Measurements from ENCODE around the gene FAM170B. TPM values are rescaled to one million over a fixed set of nuclear protein-coding genes. Genes with fewer than 3 reads are reported as not detected.

Gene FAM170B
- total and polyA plus RNA-seq, 9 of the 15 experiments (the other 6 are each of a cell fraction or from before 2014, with no cell fraction given) = 0.11 to 0.21 TPM; not detected in 7

DNA sequence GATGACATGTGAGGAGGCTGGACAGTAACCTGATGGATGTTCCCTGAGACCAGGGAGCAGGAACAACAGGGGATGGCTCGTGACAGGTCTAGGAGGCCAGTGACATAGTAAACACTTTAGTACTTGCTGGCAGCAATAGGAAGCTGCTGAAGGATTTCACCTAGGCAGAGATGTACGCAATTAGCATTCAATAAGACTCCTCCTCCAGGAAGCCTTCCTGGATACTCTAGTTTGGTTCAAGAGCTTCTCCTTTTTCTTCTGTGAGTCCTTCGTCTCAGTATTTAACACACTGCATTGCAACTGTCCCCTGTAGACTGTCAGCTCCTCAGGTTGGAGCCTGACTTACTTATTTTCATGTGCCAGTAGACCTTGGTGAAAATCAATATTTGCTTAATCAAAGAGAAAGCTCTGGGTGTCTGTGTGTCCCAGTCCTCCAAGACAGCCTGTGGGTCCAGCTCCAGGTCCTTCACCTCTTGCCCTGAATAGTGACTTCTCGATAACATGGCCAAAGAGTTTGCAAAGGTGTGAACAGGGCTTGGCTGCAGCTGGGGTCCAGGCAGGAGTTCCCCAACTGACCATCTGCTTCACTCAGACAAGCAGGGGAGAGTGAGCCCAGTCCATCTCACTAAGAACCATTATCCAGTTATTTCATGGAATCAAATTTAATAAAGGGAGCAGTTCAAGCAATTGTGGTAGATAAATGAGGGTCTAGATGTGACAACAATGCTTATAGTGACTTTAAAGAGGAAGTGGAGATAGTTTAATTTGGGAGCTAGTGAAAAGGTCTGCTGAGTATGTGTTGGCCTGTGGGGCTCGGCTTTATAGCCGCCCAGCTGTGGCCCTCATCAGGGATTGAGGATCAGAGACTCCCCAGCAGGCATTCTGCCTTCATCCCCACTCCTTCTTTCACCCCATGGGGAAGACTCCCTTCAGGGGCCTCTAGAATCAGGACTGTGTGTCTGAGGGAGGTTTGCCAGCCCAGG, 45.0 kb upstream of the FAM170B start (continued):
- TF ChIP-seq MYNN (IDR thresholded peaks at IDR 0.05) (no peak), MYNN (CRISPR knock-in tag; IDR thresholded peaks at IDR 0.05) (no peak), CBX5 (IDR thresholded peaks at IDR 0.05; ENCODE audit: borderline replicate concordance, low read depth) (no peak), POU5F1 (IDR thresholded peaks at IDR 0.05; ENCODE audit: borderline replicate concordance, low read depth, low read length, partially characterized antibody) (no peak), ASH1L (IDR thresholded peaks at IDR 0.05; ENCODE audit: borderline replicate concordance, low read depth, partially characterized antibody) (no peak), ERF (CRISPR knock-in tag; IDR thresholded peaks at IDR 0.05) (no peak), CC2D1A (IDR thresholded peaks at IDR 0.05) (no peak), TCF3 (CRISPR knock-in tag; IDR thresholded peaks at IDR 0.05) (no peak), POLR2AphosphoS5 (IDR thresholded peaks at IDR 0.05; ENCODE audit: control insufficient read depth, insufficient read depth, low read depth, low read length) (no peak), ZKSCAN3 (CRISPR knock-in tag; IDR thresholded peaks at IDR 0.05) (no peak), CTBP1 (IDR thresholded peaks at IDR 0.05; ENCODE audit: borderline replicate concordance) (peak; percentile 35; the same call in 1 of the 2 replicates), ZNF121 (CRISPR knock-in tag; conservative IDR thresholded peaks at IDR 0.05) (no peak), GABPB2 (CRISPR knock-in tag; conservative IDR thresholded peaks at IDR 0.05) (no peak), NCOA6 (IDR thresholded peaks at IDR 0.05) (no peak), KLF10 (CRISPR knock-in tag; IDR thresholded peaks at IDR 0.05) (no peak), EZH2 (IDR thresholded peaks at IDR 0.05; ENCODE audit: borderline replicate concordance, low read depth, low read length) (no peak), XRCC3 (IDR thresholded peaks at IDR 0.05) (no peak), KDM4B (IDR thresholded peaks at IDR 0.05; ENCODE audit: borderline replicate concordance in 2 of 2, low read depth in 1 of 2) (no peak)
- TF ChIP-seq, protein P1, sequence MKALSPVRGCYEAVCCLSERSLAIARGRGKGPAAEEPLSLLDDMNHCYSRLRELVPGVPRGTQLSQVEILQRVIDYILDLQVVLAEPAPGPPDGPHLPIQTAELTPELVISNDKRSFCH (CRISPR knock-in tag; IDR thresholded peaks at IDR 0.05) = no peak
- TF ChIP-seq, protein P1 (tag; IDR thresholded peaks at IDR 0.05) = no peak
- TF ChIP-seq, protein P2, sequence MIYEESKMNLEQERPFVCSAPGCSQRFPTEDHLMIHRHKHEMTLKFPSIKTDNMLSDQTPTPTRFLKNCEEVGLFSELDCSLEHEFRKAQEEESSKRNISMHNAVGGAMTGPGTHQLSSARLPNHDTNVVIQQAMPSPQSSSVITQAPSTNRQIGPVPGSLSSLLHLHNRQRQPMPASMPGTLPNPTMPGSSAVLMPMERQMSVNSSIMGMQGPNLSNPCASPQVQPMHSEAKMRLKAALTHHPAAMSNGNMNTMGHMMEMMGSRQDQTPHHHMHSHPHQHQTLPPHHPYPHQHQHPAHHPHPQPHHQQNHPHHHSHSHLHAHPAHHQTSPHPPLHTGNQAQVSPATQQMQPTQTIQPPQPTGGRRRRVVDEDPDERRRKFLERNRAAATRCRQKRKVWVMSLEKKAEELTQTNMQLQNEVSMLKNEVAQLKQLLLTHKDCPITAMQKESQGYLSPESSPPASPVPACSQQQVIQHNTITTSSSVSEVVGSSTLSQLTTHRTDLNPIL (CRISPR knock-in tag; IDR thresholded peaks at IDR 0.05) = no peak
- TF ChIP-seq, protein P3, sequence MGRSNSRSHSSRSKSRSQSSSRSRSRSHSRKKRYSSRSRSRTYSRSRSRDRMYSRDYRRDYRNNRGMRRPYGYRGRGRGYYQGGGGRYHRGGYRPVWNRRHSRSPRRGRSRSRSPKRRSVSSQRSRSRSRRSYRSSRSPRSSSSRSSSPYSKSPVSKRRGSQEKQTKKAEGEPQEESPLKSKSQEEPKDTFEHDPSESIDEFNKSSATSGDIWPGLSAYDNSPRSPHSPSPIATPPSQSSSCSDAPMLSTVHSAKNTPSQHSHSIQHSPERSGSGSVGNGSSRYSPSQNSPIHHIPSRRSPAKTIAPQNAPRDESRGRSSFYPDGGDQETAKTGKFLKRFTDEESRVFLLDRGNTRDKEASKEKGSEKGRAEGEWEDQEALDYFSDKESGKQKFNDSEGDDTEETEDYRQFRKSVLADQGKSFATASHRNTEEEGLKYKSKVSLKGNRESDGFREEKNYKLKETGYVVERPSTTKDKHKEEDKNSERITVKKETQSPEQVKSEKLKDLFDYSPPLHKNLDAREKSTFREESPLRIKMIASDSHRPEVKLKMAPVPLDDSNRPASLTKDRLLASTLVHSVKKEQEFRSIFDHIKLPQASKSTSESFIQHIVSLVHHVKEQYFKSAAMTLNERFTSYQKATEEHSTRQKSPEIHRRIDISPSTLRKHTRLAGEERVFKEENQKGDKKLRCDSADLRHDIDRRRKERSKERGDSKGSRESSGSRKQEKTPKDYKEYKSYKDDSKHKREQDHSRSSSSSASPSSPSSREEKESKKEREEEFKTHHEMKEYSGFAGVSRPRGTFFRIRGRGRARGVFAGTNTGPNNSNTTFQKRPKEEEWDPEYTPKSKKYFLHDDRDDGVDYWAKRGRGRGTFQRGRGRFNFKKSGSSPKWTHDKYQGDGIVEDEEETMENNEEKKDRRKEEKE (IDR thresholded peaks at IDR 0.05; ENCODE audit: borderline replicate concordance in 1 of 2, control insufficient read depth in 1 of 2, low read depth in 2 of 2, low read length in 1 of 2) = no peak

Data from K562 (cell line).